ENCODE data around the gene SPINK13.

SPINK13 gene

DNA sequence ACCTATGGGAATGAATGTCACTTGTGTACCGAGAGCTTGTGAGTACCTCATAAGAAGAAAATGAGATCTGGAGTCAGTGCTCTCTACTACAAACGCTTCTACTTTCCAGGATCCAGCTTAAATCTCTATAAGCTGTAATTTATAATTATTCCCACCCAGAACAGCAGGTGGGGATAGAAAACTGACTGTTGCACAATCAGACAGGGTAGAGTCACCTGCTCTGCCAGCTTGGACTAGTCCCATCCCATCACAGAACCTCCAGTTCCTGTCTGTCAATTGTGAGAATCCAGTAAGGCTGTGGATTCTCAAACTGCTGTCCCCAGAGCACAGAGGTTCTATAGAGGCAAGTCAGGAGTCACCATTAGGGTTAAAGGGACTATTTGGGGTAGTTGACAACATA lies 45.6 kb downstream of the SPINK13 start:
- no peak for DNase-seq

GRCh38 chr5:148314731-148315130 lies 46.1 kb downstream of the SPINK13 start:
- DNase-seq: no peak

DNA sequence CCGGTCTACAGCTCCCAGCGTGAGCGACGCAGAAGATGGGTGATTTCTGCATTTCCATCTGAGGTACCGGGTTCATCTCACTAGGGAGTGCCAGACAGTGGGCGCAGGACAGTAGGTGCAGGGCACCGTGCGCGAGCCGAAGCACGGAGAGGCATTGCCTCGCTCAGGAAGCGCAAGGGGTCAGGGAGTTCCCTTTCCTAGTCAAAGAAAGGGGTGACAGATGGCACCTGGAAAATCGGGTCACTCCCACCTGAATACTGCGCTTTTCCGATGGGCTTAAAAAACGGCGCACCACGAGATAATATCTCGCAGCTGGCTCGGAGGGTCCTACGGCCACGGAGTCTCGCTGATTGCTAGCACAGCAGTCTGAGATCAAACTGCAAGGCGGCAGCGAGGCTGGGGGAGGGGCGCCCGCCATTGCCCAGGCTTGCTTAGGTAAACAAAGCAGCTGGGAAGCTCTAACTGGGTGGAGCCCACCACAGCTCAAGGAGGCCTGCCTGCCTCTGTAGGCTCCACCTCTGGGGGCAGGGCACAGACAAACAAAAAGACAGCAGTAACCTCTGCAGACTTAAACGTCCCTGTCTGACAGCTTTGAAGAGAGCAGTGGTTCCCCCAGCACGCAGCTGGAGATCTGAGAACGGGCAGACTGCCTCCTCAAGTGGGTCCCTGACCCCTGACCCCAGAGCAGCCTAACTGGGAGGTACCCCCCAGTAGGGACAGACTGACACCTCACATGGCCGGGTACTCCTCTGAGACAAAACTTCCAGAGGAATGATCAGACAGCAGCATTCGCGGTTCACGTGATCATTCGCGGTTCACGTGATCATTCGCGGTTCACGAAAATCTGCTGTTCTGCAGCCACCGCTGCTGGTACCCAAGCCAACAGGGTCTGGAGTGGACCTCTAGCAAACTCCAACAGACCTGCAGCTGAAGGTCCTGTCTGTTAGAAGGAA lies 51.7 kb downstream of the SPINK13 start:
- peak; percentile 58 for DNase-seq

DNA sequence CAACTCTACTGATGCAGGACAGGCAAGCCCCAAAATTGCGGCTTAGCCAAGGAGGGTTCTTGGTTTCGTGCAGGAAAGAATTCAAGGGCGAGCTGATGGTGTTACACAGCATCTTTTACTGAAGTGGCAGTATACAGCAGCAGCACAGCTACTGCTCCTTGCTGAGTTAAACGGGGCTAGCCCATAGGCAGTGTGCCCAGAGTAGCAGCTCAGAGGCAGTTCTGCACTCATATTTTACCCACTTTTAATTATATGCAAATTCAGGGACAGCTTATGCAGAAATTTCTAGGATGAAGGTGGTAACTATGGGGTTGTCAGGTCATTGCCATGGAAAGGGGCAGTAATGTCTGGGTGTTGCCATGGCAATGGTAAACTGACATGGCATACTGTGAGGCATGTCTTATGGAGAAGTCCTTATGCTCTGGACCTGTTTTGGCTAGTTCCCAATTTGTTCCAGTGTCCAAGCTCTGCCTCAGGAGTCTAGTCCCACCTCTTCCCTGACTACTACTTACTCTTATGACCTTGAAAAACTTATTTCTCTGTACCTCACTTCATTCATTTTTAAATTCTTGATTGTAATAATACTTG lies 64.8 kb downstream of the SPINK13 start:
- DNase-seq: no peak

DNA sequence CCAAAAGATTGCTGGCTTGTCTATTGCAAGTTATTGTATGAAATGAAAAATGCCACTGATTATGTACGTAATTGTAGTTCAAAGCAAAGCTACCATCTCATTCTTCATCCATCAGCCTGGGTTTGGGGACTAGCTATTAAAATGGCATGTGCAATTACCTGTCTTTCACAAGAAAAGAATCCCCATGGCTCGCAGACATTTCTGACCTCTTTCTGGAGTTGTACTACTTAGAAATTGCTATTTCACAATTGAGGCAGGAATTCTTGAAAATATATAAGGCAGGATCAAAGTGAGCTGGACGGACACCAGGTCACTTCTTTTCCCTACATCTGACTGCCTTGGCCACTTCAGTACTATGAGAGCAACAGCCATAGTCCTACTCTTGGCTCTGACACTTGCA lies 66.7 kb downstream of the SPINK13 start, which contains the start of gene SPINK9:
Gene SPINK9 (plus strand): TSS at position 301 of the 400 bp plus-strand sequence. CDS start 55 bp downstream, at position 356.
- DNase-seq: no peak
